ENCODE data around the gene CLGN.
"Not testable (repeated sequence)": the region's sequence is repeated elsewhere in the genome, so short reads cannot be mapped to it uniquely, and the experiment has no call there.

Gene CLGN, protein sequence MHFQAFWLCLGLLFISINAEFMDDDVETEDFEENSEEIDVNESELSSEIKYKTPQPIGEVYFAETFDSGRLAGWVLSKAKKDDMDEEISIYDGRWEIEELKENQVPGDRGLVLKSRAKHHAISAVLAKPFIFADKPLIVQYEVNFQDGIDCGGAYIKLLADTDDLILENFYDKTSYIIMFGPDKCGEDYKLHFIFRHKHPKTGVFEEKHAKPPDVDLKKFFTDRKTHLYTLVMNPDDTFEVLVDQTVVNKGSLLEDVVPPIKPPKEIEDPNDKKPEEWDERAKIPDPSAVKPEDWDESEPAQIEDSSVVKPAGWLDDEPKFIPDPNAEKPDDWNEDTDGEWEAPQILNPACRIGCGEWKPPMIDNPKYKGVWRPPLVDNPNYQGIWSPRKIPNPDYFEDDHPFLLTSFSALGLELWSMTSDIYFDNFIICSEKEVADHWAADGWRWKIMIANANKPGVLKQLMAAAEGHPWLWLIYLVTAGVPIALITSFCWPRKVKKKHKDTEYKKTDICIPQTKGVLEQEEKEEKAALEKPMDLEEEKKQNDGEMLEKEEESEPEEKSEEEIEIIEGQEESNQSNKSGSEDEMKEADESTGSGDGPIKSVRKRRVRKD

DNA sequence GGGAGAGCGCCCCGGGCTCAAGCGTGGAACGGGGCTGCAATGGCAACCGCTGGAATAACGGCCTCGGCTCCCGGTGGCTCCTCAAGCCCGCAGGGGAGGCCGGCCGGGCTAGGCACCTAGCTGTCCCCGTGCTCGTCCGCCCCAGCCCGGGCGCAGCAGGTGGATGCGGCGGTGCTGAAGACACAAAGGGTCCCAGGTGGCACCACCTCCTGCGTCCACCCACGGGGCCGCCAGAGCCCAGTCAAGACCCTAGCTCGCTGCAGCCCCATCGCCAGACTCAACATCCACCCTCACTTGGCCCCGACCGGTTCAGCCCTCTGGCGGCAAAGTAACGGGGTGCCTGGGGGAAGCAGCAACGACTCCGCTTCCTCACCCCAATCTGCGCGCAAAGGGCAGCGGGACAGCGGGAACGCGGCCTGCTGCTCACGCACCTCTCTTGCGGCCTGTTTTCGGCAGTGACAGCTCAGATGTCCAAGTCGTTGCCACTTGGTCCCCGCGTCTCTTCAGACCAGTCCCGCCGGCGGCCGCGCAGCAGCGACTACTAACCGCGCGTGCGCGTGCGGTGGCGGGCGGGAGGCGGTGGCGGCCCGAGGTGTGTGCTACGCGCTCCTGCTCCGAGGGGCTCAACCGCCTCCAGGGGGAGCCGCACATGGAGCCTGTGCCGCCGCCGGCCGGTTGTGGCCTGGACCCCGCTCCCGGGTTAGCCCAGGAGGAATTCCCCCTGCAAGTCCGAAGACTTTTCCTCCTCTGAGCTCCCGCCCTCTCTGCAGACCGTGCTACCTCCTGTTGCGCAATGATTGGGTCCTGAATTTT is at the start of gene CLGN:
Gene CLGN, minus strand, starts transcription at position 543 of the 813 bp plus-strand sequence. CDS start 14,570 bp downstream, outside the sequence.
- peak; percentile 83 for DNase-seq

DNA sequence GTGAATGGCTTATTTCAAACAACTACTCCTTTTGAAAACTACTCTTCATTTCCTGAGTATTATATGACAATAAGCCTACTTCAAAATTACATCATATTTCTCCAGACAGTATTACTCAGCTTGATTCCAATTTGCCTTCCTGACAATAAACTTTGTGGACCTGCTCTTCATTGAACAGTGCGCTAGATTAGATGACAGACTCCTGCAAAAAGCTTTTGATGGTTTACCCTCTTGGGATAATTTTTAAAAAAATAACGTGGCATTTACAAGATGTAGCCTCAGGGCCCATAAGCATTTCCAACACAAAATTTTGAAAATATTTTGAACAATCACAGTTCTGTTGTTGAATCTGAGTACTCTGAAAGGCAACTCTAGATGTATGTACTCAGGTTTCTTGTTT is 44.7 kb upstream of the CLGN start:
- DNase-seq: no peak

DNA sequence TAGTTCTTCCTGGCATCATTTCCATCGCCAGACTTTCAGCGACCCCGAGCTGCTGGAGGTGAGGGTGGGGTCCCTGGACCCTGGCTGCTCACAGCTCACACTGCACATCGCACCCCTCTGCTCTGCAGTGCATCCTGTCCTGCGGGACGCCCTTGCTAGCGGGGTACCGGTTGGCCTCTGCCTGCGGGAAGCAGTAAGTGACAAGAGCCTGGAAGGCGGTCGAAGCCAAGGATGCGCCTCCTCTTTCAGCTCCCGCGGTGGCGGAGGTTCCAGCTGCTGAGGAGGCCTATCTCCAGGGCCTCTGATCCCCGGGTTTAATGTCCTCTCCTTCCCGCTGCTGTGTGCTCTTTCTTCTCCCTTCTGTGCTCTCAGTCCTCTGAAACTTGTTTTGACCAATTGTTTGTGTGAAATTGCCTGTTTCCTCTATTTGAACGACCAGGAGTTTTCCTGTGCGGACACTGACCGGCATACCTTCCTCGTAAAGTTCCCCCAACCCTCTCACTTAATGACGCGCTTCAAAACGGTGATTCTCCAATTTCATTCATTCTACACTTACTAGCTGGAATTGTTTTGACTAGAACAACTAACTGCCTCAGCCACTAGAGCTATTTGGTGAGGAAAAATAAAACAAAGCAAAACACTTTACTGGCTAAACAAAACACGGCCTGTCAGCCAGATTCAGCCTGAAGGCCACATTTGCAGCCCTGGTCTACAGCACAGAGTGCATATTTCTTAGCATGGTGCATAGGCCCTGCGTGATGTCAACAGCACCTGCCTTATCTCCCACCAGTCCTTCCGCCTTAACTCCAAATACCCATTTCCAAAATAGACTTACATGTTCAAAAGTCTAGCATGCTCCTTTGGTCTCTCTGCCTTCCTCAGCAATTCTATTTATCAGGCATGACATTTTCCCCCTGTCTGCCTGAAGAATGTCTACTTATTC is 42.6 kb upstream of the CLGN start:
- peak; percentile 43 for DNase-seq

DNA sequence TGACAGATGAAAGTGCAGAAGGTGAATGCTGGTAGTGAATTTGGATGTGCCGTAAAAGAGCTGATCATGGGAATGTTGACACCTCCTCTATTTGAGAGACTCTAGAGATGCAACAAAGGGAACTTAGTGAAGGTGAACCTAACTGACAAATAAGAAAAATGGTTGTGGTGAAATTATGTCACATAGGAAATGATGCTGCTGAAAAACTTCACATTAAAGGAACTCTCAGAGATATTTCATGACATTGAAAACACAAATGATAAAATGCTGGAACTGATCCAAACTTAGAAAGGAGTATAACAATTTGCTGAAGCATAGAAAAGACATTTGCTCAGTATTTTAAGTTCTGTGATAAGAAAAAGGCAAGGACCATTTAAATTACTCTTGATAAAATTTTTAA is 38.7 kb upstream of the CLGN start:
- DNase-seq: no peak

DNA sequence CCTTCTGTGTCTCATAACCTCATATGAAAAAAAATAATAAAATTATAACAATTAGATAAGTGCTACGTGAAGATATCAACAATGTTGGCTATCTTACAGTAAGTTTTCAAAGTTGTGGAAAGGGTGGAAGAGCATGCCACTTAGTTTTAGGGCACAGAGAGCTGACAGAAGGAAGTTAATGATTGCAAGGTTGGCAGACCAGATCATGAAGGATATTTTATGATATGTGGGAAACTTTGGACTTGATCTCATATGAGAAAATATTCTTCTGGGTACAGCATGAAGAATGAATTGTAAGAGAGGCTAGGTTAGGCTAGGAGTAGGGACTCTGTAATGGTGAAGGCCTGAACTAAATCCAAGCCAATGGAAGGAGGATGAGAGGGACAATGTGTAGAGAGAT is 36.2 kb upstream of the CLGN start:
- DNase-seq: no peak

DNA sequence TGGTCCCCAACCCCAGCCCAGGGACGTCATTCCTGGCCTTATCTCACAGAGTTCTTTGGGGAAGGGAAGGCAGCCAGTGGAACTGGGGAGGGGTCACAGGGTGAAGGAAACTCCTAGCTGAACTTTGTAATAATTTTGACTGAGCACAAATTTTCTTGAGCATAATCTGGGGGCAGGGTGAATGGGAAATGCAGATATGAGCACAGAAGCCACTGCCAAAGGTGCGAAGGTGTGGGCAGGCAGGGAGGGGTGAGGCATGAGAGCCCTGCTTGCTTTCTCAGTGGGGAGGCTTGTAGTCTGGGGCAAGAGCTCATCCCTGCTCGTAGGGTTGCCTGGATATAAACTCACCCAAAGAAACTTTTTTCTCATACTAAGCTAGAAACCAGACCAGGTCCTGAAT is 35.7 kb upstream of the CLGN start:
- DNase-seq: no peak

DNA sequence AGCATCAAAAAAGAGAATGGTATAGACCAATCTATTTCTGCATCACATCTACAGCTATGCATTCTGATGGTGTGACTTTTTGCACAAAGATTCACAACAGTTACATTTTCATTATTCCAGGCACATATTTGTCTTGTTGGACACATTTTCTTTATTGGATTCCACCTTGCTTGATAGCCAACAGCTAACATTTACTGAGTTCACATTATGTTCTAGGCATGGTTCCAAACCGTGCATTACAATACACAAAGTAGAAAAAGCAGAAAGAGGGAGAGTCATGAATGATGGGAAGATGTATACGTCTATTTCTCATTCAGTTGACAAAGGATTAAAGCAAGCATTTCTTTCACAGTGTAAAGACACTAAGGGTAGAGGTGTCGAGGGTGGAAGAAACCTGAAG is 22.9 kb upstream of the CLGN start:
- DNase-seq: no peak

DNA sequence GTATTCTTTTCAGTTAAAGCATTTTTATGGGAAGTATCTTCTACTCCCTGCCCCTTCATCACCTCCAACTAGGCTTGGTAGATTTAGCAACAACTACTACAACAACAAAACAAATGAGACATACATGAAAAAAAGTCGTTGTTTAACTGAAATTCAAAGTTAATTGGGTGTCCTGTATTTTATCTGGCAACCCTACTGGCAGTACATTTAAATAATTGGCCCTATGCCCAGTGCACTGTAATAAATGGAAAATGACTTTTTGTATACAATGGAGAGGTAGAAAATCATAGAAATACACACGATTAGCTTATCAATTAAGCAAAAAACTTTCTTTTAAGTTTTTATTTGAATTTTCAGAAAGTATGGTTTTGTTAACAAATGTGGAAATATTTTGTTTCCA is 21.4 kb upstream of the CLGN start:
- DNase-seq: no peak

DNA sequence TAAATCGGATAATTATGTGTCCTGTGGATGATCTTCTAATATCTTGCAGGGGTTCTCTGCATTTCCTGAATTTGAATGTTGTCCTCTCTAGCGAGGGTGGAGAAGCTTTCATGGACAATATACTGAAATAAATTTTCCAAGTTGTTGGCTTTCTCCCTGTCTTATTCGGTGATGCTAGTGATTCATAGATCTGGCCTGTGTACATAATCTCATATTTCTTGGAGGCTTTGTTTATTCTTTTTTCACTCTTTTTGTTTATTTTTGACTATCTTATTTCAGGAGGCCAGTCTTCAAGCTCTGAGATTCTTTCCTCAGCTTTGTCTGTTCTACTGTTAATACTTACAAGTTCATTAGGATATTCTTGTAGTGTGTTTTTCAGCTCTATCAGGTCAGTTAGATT is 20.7 kb upstream of the CLGN start:
- no peak for DNase-seq

DNA sequence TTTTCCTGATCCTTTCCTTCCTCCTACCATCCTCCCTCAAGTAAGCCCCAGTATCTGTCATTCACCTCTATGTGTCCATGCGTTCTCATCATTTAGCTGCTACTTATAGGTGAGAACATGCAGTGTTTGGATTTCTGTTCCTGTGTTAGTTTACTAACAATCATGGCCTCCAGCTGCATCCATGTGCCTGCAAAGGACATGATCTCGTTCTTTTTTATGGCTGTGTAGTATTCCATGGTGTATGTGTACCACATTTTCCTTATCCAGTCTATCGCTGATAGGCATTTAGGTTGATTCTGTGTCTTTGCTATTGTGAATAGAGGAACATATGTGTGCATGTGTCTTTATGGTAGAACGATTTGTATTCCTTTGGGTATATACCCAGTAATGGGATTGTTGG is 16.9 kb upstream of the CLGN start:
- DNase-seq: not testable (repeated sequence)

DNA sequence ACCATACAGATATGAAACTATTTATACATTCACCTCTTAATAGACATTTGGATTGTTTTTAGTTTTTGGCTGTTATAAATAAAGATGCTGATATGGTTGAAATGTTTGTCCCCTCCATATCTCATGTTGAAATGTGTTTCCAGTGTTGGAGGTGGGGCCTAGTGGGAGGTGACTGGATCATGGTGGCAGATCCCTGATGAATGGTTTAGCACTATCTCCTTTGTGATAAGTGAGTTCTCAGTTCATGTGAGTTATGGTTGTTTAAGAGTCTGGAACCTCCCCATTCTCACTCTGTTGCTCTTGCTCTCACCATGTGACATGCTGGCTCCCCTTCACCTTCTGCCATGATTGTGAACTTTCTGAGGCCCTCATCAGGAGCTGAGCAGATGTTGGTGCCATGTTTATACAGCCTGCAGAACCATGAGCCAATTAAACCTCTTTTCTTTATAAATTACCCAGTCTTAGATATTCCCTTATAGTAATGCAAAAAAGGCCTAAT is 12.2 kb upstream of the CLGN start:
- no peak for DNase-seq

DNA sequence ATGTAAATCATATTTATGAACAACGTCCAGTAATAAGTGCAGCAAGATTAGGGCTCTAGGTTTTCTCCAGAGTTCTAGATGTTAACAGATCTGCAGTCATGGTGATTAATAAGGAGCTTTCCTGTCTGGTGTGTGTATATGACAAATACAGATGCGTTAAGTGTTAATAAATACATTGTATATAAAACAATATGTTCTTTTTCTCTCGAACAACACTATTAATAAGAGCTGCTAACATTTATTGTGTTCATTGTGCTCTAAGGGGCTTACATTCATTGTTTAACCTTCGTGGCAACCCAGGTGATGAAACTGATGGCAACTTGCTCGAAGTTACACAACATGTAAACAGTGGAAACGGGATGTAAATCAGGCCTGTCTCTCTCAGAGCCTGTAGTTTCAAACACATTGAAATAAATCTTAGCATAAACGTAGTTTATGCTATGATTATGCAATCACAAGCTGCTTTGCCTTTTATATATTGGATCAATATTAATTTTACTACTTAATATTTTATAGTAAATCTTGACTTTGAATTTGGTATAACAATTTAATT is 547 bp upstream of the CLGN start:
- DNase-seq: no peak

DNA sequence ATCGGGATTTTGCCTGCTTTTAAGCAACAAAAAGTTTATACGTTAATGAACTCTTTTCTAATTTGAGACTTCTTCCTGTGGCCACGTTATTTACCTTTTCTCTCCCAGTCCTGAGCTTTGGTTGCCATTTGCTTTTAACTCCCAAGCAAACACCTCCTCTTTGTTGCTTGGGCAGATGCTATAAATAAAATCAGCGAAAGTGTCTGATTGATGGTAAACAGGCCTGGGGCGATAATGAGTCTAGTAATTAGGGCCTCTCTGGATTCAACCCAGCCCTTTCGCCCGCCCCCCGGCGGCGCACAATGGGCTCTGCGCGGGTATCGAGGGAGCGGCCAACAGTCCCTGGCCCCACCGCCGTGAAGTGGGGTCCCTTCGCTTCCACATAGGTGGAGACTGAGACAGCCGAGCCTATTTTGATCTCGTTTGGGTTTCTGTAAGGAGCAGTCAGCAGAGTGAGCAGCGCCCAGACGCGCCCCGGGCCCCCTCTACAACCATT is 790 bp downstream of the CLGN start:
- no peak for DNase-seq

DNA sequence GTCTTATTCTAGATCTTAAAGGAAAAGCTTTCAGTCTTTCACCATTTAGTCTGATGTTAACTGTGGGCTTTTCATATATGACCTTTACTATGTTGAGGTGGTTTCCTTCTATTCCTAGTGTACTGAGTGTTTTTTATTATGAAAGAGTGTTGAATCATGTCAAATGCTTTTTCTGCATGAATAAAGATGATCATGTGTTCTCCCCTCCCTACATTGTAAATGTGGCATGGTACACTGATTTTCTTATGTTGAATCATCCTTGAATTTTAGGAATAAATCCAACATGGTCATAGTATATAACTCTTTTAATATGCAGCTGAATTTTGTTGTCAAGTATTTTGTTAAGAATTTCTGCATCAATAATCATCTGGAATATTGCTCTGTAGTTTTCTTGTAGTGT is 4.3 kb downstream of the CLGN start:
- no peak for DNase-seq

DNA sequence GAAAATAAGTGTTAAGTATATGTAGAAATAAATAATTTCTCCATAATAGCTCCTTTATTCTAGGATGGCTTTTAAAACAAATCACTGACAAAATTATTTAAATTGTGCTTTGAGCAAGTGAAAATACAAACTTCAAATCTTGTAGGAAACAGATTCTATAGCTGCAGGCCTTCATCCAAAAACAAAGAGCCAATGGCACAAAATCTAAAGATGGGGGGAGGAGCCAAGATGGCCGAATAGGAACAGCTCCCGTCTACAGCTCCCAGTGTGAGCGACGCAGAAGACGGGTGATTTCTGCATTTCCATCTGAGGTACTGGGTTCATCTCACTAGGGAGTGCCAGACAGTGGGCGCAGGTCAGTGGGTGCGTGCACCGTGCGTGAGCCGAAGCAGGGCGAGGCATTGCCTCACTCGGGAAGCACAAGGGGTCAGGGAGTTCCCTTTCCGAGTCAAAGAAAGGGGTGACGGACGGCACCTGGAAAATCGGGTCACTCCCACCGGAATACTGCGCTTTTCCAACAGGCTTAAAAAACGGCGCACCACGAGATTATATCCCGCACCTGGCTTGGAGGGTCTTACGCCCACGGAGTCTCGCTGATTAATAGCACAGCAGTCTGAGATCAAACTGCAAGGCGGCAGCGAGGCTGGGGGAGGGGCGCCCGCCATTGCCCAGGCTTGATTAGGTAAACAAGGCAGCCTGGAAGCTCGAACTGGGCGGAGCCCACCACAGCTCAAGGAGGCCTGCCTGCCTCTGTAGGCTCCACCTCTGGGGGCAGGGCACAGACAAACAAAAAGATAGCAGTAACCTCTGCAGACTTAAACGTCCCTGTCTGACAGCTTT is 14.1 kb downstream of the CLGN start:
- DNase-seq: not testable (repeated sequence)

DNA sequence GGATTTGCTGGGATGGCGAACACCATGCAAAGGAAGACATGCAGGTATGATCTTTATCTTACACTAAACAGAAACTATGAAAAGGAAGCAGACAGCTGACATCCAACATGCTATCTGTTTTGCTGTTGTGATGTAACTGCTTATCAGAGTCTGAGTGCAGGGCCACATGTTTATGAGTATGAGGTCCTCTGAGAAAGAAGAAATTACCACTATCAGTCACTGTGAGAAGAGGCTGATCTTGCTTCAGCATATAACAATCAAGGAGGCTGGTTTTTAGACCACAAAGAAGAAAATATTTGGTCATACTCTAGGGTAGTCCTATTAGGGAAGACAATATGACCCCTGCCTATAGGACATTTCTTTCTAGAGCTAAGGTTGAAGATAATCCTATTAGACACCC is 18.5 kb downstream of the CLGN start:
- no peak for DNase-seq

DNA sequence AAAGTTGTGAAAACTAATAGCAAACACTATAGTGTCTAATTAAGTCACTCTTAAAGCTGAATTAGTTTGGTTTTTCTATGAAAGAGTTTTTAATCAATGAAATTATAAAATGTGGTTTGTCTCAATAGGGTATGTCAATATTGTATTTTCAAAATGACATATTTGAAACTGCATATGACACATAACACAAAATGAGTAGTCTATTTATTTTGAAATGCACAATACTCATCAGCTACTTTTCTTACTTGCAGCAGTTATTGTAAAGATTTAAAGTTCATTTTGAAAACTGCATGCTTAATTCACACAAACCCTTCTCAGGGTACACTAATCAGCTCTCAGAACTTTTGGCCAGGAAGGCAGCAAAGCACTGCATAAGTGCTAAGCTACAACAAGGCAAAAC is 21.2 kb downstream of the CLGN start:
- no peak for DNase-seq

DNA sequence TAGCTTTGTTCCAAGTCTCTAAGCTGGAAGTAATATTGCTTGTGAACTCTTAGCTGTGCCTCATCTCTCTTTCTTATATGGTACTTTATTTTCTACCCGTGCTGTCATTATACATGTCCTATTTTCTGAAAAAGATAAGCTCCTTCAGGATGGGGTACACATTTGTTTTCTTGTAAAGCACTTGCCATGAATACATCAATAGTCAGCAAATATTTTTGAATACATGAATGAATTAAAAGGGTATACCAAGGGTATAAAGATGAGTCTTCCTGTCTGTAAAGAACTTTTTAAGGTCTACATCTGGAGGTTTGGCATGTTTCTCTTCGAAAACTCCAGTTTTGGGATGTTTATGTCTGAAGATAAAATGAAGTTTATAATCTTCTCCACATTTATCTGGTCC is 27.3 kb downstream of the CLGN start:
- no peak for DNase-seq

DNA sequence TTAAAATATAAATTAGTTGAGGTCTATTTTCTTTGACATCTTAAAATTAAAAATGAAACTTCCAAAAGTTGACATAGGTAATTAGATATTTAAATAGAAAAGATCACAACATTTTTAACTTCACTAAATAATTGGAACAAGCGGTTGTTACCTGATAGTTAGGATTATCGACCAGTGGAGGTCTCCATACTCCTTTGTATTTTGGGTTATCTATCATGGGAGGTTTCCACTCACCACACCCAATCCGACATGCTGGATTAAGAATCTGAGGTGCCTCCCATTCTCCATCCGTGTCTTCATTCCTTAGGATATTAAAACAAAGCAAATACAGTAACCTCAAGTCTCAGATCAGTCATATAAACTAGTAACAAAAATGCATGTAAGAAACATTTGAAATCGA is 31.8 kb downstream of the CLGN start:
- no peak for DNase-seq

DNA sequence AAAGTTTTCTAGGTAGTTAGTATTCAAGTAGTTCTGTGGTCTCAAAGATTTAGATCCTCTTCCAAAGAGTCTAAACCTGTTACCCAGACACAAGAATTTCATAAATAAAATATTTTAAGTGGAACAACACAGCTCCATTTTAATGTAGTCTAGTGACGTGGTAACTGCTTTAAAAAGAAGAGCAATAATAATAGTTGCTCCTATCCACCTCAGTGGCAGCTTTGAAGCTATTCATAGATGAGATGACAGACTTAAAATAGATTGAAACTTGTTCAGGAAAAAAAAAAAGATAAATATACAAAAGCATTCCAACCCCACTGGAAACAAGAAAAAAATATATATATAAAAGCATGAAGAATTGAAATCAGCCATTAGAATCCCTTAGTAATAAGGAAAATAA is 39.4 kb downstream of the CLGN start:
- DNase-seq: no peak

DNA sequence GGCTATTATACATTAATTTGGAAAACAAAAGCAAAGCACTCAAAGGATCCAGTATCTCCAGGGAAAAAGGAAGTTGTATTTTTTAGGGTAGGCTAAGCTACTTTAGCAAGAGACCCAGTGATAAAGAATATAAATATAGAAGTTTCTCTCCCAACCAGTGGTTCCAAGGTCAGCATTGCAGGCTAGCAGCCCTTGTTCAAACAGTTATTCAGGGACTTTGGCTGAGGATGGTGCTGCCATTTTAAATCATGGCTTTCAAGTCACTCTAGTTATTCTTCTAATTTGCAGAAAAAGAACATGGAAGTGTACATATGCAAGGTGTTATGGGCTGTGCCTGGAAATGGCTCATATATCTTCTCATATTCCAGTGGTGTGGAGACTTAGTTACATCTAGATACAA is 44.7 kb downstream of the CLGN start:
- no peak for DNase-seq
